H9 (cell line): Measurements from ENCODE around the gene DCST2. TPM values are rescaled to one million over a fixed set of nuclear protein-coding genes. Genes with fewer than 3 reads are reported as not detected.

ENCODE experiments used
- DNase-seq: peaks from one replicate; pipeline ENCODE4 v3.0.0-alpha.2; 2017
- H2AFZ ChIP-seq: one replicate; pipeline ENCODE4 v1.6.1; 2013; ENCODE audit warnings: mild to moderate bottlenecking, low read length, control low read depth, moderate library complexity
- H2AK5ac ChIP-seq: 2 replicates; pipeline ENCODE4 v1.6.1; 2013; ENCODE audit warnings: low read length, control low read depth, mixed read lengths; ENCODE audit not compliant: insufficient read length
- H2BK120ac ChIP-seq: one replicate; pipeline ENCODE4 v1.6.1; 2013; ENCODE audit warnings: low read depth, mild to moderate bottlenecking, low read length, control low read depth, inconsistent platforms; ENCODE audit not compliant: poor library complexity, severe bottlenecking
- H2BK12ac ChIP-seq: 2 replicates; pipeline ENCODE4 v1.6.1; 2013; ENCODE audit warnings: low read length, control low read depth, mixed read lengths, low read depth; ENCODE audit not compliant: insufficient read length
- H2BK15ac ChIP-seq: 2 replicates; pipeline ENCODE4 v1.6.1; 2013; ENCODE audit warnings: low read depth, low read length, control low read depth
- H2BK20ac ChIP-seq: one replicate; pipeline ENCODE4 v1.6.1; 2013; ENCODE audit warnings: low read depth, mild to moderate bottlenecking, low read length, control low read depth, inconsistent platforms; ENCODE audit not compliant: poor library complexity, severe bottlenecking
- H2BK5ac ChIP-seq: 2 replicates; pipeline ENCODE4 v1.6.1; 2013; ENCODE audit warnings: low read length, control low read depth, mixed read lengths; ENCODE audit not compliant: insufficient read length
- H3K14ac ChIP-seq: 2 replicates; pipeline ENCODE4 v1.6.1; 2013; ENCODE audit warnings: low read length, control low read depth; ENCODE audit not compliant: insufficient read depth
- H3K18ac ChIP-seq: 2 replicates; pipeline ENCODE4 v1.6.1; 2013; ENCODE audit warnings: low read depth, mild to moderate bottlenecking, mixed read lengths, low read length, control low read depth; ENCODE audit not compliant: insufficient read length
- H3K23ac ChIP-seq: 2 replicates; pipeline ENCODE4 v1.6.1; 2013; ENCODE audit warnings: low read length, control low read depth, mixed read lengths, low read depth; ENCODE audit not compliant: insufficient read length
- H3K23me2 ChIP-seq: 2 replicates; pipeline ENCODE4 v1.6.1; 2013; ENCODE audit warnings: low read depth, mild to moderate bottlenecking, mixed read lengths, low read length, control low read depth; ENCODE audit not compliant: insufficient read length, poor library complexity, severe bottlenecking
- H3K27ac ChIP-seq: 2 replicates; pipeline ENCODE4 v1.5.1; 2013; ENCODE audit warnings: low read length, control low read depth, mixed read lengths, low read depth; ENCODE audit not compliant: insufficient read length
- H3K27me3 ChIP-seq: 2 replicates; pipeline ENCODE4 v1.6.1; 2013; ENCODE audit warnings: low read length, control low read depth, inconsistent platforms; ENCODE audit not compliant: insufficient read depth
- H3K4ac ChIP-seq: 2 replicates; pipeline ENCODE4 v1.6.1; 2013; ENCODE audit warnings: low read depth, mild to moderate bottlenecking, control low read depth, inconsistent platforms, low read length, moderate library complexity
- H3K4me1 ChIP-seq: 2 replicates; pipeline ENCODE4 v1.6.1; 2013; ENCODE audit warnings: low read length, control low read depth, inconsistent platforms; ENCODE audit not compliant: insufficient read depth
- H3K4me2 ChIP-seq: 2 replicates; pipeline ENCODE4 v1.6.1; 2013; ENCODE audit warnings: low read length, control low read depth, mixed read lengths; ENCODE audit not compliant: insufficient read length, insufficient read depth
- H3K56ac ChIP-seq: 2 replicates; pipeline ENCODE4 v1.6.1; 2013; ENCODE audit warnings: low read depth, mild to moderate bottlenecking, mixed read lengths, low read length, control low read depth; ENCODE audit not compliant: insufficient read length
- H3K79me1 ChIP-seq: 2 replicates; pipeline ENCODE4 v1.6.1; 2013; ENCODE audit warnings: low read depth, mild to moderate bottlenecking, moderate library complexity, low read length, control low read depth, inconsistent platforms; ENCODE audit not compliant: insufficient read depth, poor library complexity, severe bottlenecking
- H3K79me2 ChIP-seq: 2 replicates; pipeline ENCODE4 v1.6.1; 2013; ENCODE audit warnings: low read length, control low read depth, inconsistent platforms; ENCODE audit not compliant: insufficient read depth
- H3K9ac ChIP-seq: 2 replicates; pipeline ENCODE4 v1.6.1; 2013; ENCODE audit warnings: low read length, control low read depth, mixed read lengths; ENCODE audit not compliant: insufficient read length; ENCODE audit errors: extremely low read depth
- H3K9me3 ChIP-seq: one replicate; pipeline ENCODE4 v1.6.1; 2013; ENCODE audit warnings: low read depth, low read length, inconsistent platforms; ENCODE audit not compliant: control insufficient read depth
- H3T11ph ChIP-seq: one replicate; pipeline ENCODE4 v1.6.1; 2013; ENCODE audit warnings: mild to moderate bottlenecking, low read length, control low read depth, inconsistent platforms
- H4K20me1 ChIP-seq: one replicate; pipeline ENCODE4 v1.6.1; 2013; ENCODE audit not compliant: control insufficient read depth, insufficient read length, insufficient read depth
- H4K5ac ChIP-seq: 2 replicates; pipeline ENCODE4 v1.6.1; 2013; ENCODE audit warnings: low read depth, mild to moderate bottlenecking, mixed read lengths, low read length, control low read depth; ENCODE audit not compliant: insufficient read length
- H4K8ac ChIP-seq: replicated peaks from 2 replicates; pipeline ENCODE4 v1.6.1; 2013; ENCODE audit warnings: low read length, control low read depth, mixed read lengths, low read depth; ENCODE audit not compliant: insufficient read length
- H4K91ac ChIP-seq: 2 replicates; pipeline ENCODE4 v1.6.1; 2013; ENCODE audit warnings: low read depth, mild to moderate bottlenecking, moderate library complexity, mixed read lengths, low read length, control low read depth; ENCODE audit not compliant: insufficient read length
- H3K27ac Mint-ChIP-seq, 3 experiments: 2 replicates in 2 of 3; 3 replicates in 1 of 3; pipeline ENCODE4 v1.8.0; 2020 to 2021; ENCODE audit warnings: mixed read lengths in 3 of 3, mild to moderate bottlenecking in 1 of 3, moderate library complexity in 1 of 3
- H3K27me3 Mint-ChIP-seq: 2 replicates; pipeline ENCODE4 v1.8.0; 2021; ENCODE audit warnings: low read depth, mild to moderate bottlenecking, moderate library complexity, mixed read lengths
- H3K36me3 Mint-ChIP-seq, 3 experiments: 2 replicates in 2 of 3; 3 replicates in 1 of 3; pipeline ENCODE4 v1.8.0; 2020 to 2021; ENCODE audit warnings: low read depth in 3 of 3, mixed read lengths in 3 of 3; ENCODE audit not compliant: insufficient read depth in 1 of 3
- H3K4me1 Mint-ChIP-seq, 2 experiments: 2 replicates each; pipeline ENCODE4 v1.8.0; 2020; ENCODE audit warnings: mixed read lengths in 2 of 2
- H3K4me3 Mint-ChIP-seq, 2 experiments: 2 replicates in 1 of 2; 3 replicates in 1 of 2; pipeline ENCODE4 v1.8.0; 2020 to 2021; ENCODE audit warnings: mild to moderate bottlenecking in 2 of 2, mixed read lengths in 2 of 2, moderate library complexity in 1 of 2
- H3K9me3 Mint-ChIP-seq, 2 experiments: 2 replicates in 1 of 2; 3 replicates in 1 of 2; pipeline ENCODE4 v1.8.0; 2020; ENCODE audit warnings: mild to moderate bottlenecking in 2 of 2, mixed read lengths in 2 of 2, moderate library complexity in 1 of 2
- CTCF ChIP-seq: fragments of 200-600 bp; sonication (generic); conservative IDR thresholded peaks from 3 replicates; pipeline ENCODE4 v1.8.0; 2021; ENCODE audit warnings: antibody characterized with exemption, mild to moderate bottlenecking
- WGBS: extraction: QIAGEN DNeasy Blood & Tissue Kit; methylation state at CpG from one replicate; pipeline ENCODE4 v1.1.7; 2013; ENCODE audit warnings: missing lambda C conversion rate, low lambda C conversion rate, mixed read lengths; ENCODE audit not compliant: insufficient read length; ENCODE audit errors: extremely low coverage; 5-methylcytosine and 5-hydroxymethylcytosine counted together
- total RNA-seq: library from RNA; stranded (reverse); gene quantifications from 2 replicates; pipeline ENCODE4 v1.2.1, GENCODE V29; 2021

Gene DCST2
- total RNA-seq, 1 experiment from 2014 or later = 0.35 TPM

- H2BK15ac ChIP-seq = no peak overlapping the region
- no peak overlapping the region for H4K5ac ChIP-seq
- no peak overlapping the region for H2BK20ac ChIP-seq
- H3K18ac ChIP-seq = no peak overlapping the region
- H3K9me3 Mint-ChIP-seq = no peaks in the 10 kb centered on the region; a peak in 1 of 5 replicates
- no peak overlapping the region for H3K4me2 ChIP-seq
- H3K4me1 Mint-ChIP-seq = peaks cover 36 to 62% of the 10 kb centered on the region in 2 experiments
- TF ChIP-seq CTCF = no peak
- peaks cover 3% of the 10 kb centered on the region; the same call in 1 of the 2 replicates for H3K4me1 ChIP-seq
- no peak overlapping the region for H3K23ac ChIP-seq
- peak overlapping the region; percentile 72 to 96 (median 94); a peak in 6 of 7 replicates for H3K27ac Mint-ChIP-seq
- no CpG with 5 or more reads among the region's 9 CpGs for WGBS
- no peak overlapping the region for H3K9ac ChIP-seq
- H4K91ac ChIP-seq = no peak overlapping the region
- H4K20me1 ChIP-seq = no peaks in the 10 kb centered on the region
- H3K14ac ChIP-seq = no peak overlapping the region
- no peak overlapping the region for H2AFZ ChIP-seq
- no peak overlapping the region for H3K27ac ChIP-seq
- H3K56ac ChIP-seq = no peak overlapping the region
- H4K8ac ChIP-seq = no peak overlapping the region
- peak; percentile 98 for DNase-seq
- no peak overlapping the region for H3K4ac ChIP-seq
- no peak overlapping the region for H2AK5ac ChIP-seq
- H3K79me2 ChIP-seq = no peaks in the 10 kb centered on the region; the same call in 1 of the 2 replicates
- peak overlapping the region; percentile 39 to 57; a peak in 3 of 5 replicates for H3K4me3 Mint-ChIP-seq
- H3K27me3 Mint-ChIP-seq = no peaks in the 10 kb centered on the region
- H2BK5ac ChIP-seq = no peak overlapping the region
- H2BK12ac ChIP-seq = no peak overlapping the region
- H3K23me2 ChIP-seq = no peaks in the 10 kb centered on the region
- H3K36me3 Mint-ChIP-seq = peaks cover 8 to 33% (median 18%) of the 10 kb centered on the region in 3 experiments; a peak in 6 of 7 replicates
- H3K79me1 ChIP-seq = no peaks in the 10 kb centered on the region
- no peaks in the 10 kb centered on the region for H3K27me3 ChIP-seq
- H3K9me3 ChIP-seq = no peaks in the 10 kb centered on the region
- H2BK120ac ChIP-seq = no peak overlapping the region
- no peak overlapping the region for H3T11ph ChIP-seq
Observed at GRCh38 chr1:155012026-155012546, 21.5 kb downstream of the DCST2 start.
